IMR-90 (cell line): Measurements from ENCODE around the gene CHN2. TPM values are rescaled to one million over a fixed set of nuclear protein-coding genes. Genes with fewer than 3 reads are reported as not detected.

Experiments used
- ATAC-seq: fragments of 200-7000 bp; cut with Tn5 transposase; 2 replicates; pipeline ENCODE4 v1.9.1; 2020; ENCODE audit warnings: low read depth, mild to moderate bottlenecking, moderate library complexity
- BruUV-seq: library from RNA; stranded (reverse); fragments of 400-500 nt; replicated peaks from 2 replicates; lab custom pipeline; 2021; lab: Mats Ljungman, UMichigan
- CTCF ChIA-PET: fragments of 300-600 bp; formaldehyde crosslinking; extraction: SDS; loops from one replicate; lab custom pipeline; 2021; ENCODE audit warnings: antibody characterized with exemption; lab: Yijun Ruan, JAX
- POLR2A ChIA-PET: fragments of 300-600 bp; sonication (Branson Sonifier 250); formaldehyde crosslinking; loops from one replicate; lab custom pipeline; 2022; ENCODE audit warnings: antibody characterized with exemption; ENCODE audit not compliant: unreplicated experiment; lab: Charles Lee
- DNase-seq: peaks from one replicate; pipeline ENCODE4 v3.0.0; 2013
- H2AFZ ChIP-seq: replicated peaks from 2 replicates; pipeline ENCODE3; 2013; ENCODE audit warnings: low read length, mild to moderate bottlenecking; ENCODE audit not compliant: poor library complexity
- H2AK5ac ChIP-seq: 2 replicates; pipeline ENCODE4 v1.6.1; 2013; ENCODE audit warnings: low read depth, low read length, inconsistent platforms
- H2AK9ac ChIP-seq: replicated peaks from 2 replicates; pipeline ENCODE3; 2013; ENCODE audit warnings: mild to moderate bottlenecking, low read depth, low read length, moderate library complexity; ENCODE audit not compliant: poor library complexity
- H2BK120ac ChIP-seq: 2 replicates; pipeline ENCODE4 v1.6.1; 2013; ENCODE audit warnings: low read depth, low read length, inconsistent platforms
- H2BK15ac ChIP-seq: 3 replicates; pipeline ENCODE4 v1.6.1; 2013; ENCODE audit warnings: low read depth, low read length, inconsistent platforms
- H2BK20ac ChIP-seq: 2 replicates; pipeline ENCODE4 v1.6.1; 2013; ENCODE audit warnings: low read depth, mild to moderate bottlenecking, inconsistent platforms, low read length, moderate library complexity
- H2BK5ac ChIP-seq: 2 replicates; pipeline ENCODE4 v1.6.1; 2013; ENCODE audit warnings: mild to moderate bottlenecking, low read depth, low read length, inconsistent platforms; ENCODE audit not compliant: poor library complexity, severe bottlenecking
- H3K14ac ChIP-seq: replicated peaks from 2 replicates; pipeline ENCODE4 v1.6.1; 2013; ENCODE audit warnings: low read depth, low read length, inconsistent platforms
- H3K18ac ChIP-seq: 2 replicates; pipeline ENCODE4 v1.6.1; 2013; ENCODE audit warnings: low read depth, low read length, control low read depth
- H3K23ac ChIP-seq: 2 replicates; pipeline ENCODE4 v1.6.1; 2013; ENCODE audit warnings: low read depth, low read length, inconsistent platforms
- H3K27ac ChIP-seq: 2 replicates; pipeline ENCODE4 v1.5.1; 2013; ENCODE audit warnings: mild to moderate bottlenecking, control low read depth, low read length; ENCODE audit not compliant: insufficient read depth
- H3K27me3 ChIP-seq: 2 replicates; pipeline ENCODE4 v1.6.1; 2013; ENCODE audit warnings: low read length; ENCODE audit not compliant: control insufficient read depth, insufficient read depth
- H3K36me3 ChIP-seq: 2 replicates; pipeline ENCODE4 v1.6.1; 2013; ENCODE audit warnings: low read length, mixed read lengths; ENCODE audit not compliant: control insufficient read depth, insufficient read depth
- H3K4ac ChIP-seq: 2 replicates; pipeline ENCODE4 v1.6.1; 2013; ENCODE audit warnings: low read depth, low read length, inconsistent platforms
- H3K4me1 ChIP-seq: 2 replicates; pipeline ENCODE4 v1.6.1; 2013; ENCODE audit warnings: low read length, mixed read lengths; ENCODE audit not compliant: control insufficient read depth, insufficient read depth
- H3K4me2 ChIP-seq: 2 replicates; pipeline ENCODE4 v1.6.1; 2013; ENCODE audit warnings: low read depth, mild to moderate bottlenecking, control low read depth, low read length, moderate library complexity
- H3K4me3 ChIP-seq: 2 replicates; pipeline ENCODE4 v1.5.1; 2013; ENCODE audit warnings: low read depth, mild to moderate bottlenecking, control low read depth, low read length, moderate library complexity; ENCODE audit not compliant: insufficient read depth
- H3K56ac ChIP-seq: 2 replicates; pipeline ENCODE4 v1.6.1; 2013; ENCODE audit warnings: low read length, inconsistent platforms; ENCODE audit not compliant: insufficient read depth; ENCODE audit errors: extremely low read depth
- H3K79me1 ChIP-seq, 2 experiments: 2 replicates each; pipeline ENCODE4 v1.6.1; 2013; ENCODE audit warnings: low read length in 2 of 2, inconsistent platforms in 1 of 2, low read depth in 1 of 2
- H3K9ac ChIP-seq: 2 replicates; pipeline ENCODE4 v1.6.1; 2013; ENCODE audit warnings: low read depth, low read length, control low read depth
- H3K9me1 ChIP-seq: 2 replicates; pipeline ENCODE4 v1.6.1; 2013; ENCODE audit warnings: low read length, inconsistent platforms; ENCODE audit not compliant: insufficient read depth
- H3K9me3 ChIP-seq: 2 replicates; pipeline ENCODE4 v1.6.1; 2013; ENCODE audit warnings: low read length; ENCODE audit not compliant: control insufficient read depth, insufficient read depth
- H4K20me1 ChIP-seq: 2 replicates; pipeline ENCODE4 v1.6.1; 2013; ENCODE audit warnings: low read length, inconsistent platforms; ENCODE audit not compliant: insufficient read depth
- H4K5ac ChIP-seq: 2 replicates; pipeline ENCODE4 v1.6.1; 2013; ENCODE audit warnings: mild to moderate bottlenecking, low read depth, low read length, control low read depth
- H4K8ac ChIP-seq, 2 experiments: 2 replicates each; pipeline ENCODE4 v1.6.1; 2013; ENCODE audit warnings: low read depth in 2 of 2, low read length in 2 of 2, control low read depth in 1 of 2, inconsistent platforms in 1 of 2
- H4K91ac ChIP-seq: 2 replicates; pipeline ENCODE4 v1.6.1; 2013; ENCODE audit warnings: low read depth, low read length, inconsistent platforms; ENCODE audit not compliant: insufficient read depth
- MXI1 ChIP-seq: IDR thresholded peaks from 2 replicates; pipeline ENCODE4 v1.6.1; 2012; ENCODE audit warnings: low read depth, mild to moderate bottlenecking, low read length, moderate library complexity, borderline replicate concordance
- NFE2L2 ChIP-seq: fragments of 150-350 bp; IDR thresholded peaks from 2 replicates; pipeline ENCODE4 v1.6.1; 2016; ENCODE audit warnings: low read depth, mild to moderate bottlenecking, low read length
- POLR2A ChIP-seq: IDR thresholded peaks from 2 replicates; pipeline ENCODE4 v1.6.1; 2012; ENCODE audit warnings: mild to moderate bottlenecking, low read depth, low read length
- RAD21 ChIP-seq: IDR thresholded peaks from 2 replicates; pipeline ENCODE4 v1.6.1; 2012; ENCODE audit warnings: low read length, improper control_type of control experiment
- RCOR1 ChIP-seq: IDR thresholded peaks from 2 replicates; pipeline ENCODE4 v1.6.1; 2012; ENCODE audit warnings: mild to moderate bottlenecking, low read length, improper control_type of control experiment; ENCODE audit not compliant: insufficient replicate concordance
- WGBS, 2 experiments: methylation state at CpG; one replicate each; pipeline versions ENCODE4 v1.1.5 to v1.1.7; 2013; ENCODE audit warnings: missing lambda C conversion rate in 2 of 2; ENCODE audit not compliant: insufficient read length in 1 of 2; ENCODE audit errors: extremely low coverage in 2 of 2; 5-methylcytosine and 5-hydroxymethylcytosine counted together
- dilution Hi-C: fragments of 300-500 bp; cut with HindIII; formaldehyde crosslinking; loops from one replicate; pipeline ENCODE4 v1.14.3; 2018; ENCODE audit warnings: low sequenced_read_pairs; ENCODE audit not compliant: unreplicated experiment
- in situ Hi-C: fragments of 300-500 bp; cut with MboI; formaldehyde crosslinking; loops from 3 replicates; pipeline ENCODE4 v1.14.3; 2019; ENCODE audit warnings: low sequenced_read_pairs, inconsistent platforms, mixed read lengths
- intact Hi-C: fragments of 100-400 bp; cut with micrococcal nuclease; formaldehyde crosslinking; loops from 2 replicates; pipeline ENCODE4 v1.10.0; 2022
- polyA plus RNA-seq, 3 experiments: library from polyadenylated mRNA; depleted of rRNA; stranded (reverse); fragments of >200 nt; gene quantifications; 2 replicates each; pipeline ENCODE4 v1.2.3, GENCODE V29; 2012; ENCODE audit warnings: low replicate concordance in 1 of 3
- total RNA-seq: library from RNA; depleted of rRNA; stranded (reverse); fragments of >200 nt; gene quantifications from 2 replicates; pipeline ENCODE4 v1.2.3, GENCODE V29; 2012
- TF ChIP-seq, protein P1 (sequence below): fragments of 150-350 bp; IDR thresholded peaks from 2 replicates; pipeline ENCODE4 v1.6.1; 2016; ENCODE audit warnings: low read depth, mild to moderate bottlenecking, low read length, moderate library complexity, borderline replicate concordance

CHN2 gene
- total and polyA plus RNA-seq, 2 of the 4 experiments (the other 2 are of a cell fraction) = not detected

- TF ChIP-seq NFE2L2 = no peak
- TF ChIP-seq POLR2A = no peak
- TF ChIP-seq, protein P1, sequence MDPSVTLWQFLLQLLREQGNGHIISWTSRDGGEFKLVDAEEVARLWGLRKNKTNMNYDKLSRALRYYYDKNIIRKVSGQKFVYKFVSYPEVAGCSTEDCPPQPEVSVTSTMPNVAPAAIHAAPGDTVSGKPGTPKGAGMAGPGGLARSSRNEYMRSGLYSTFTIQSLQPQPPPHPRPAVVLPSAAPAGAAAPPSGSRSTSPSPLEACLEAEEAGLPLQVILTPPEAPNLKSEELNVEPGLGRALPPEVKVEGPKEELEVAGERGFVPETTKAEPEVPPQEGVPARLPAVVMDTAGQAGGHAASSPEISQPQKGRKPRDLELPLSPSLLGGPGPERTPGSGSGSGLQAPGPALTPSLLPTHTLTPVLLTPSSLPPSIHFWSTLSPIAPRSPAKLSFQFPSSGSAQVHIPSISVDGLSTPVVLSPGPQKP = no peak
- no peak for TF ChIP-seq RAD21
- TF ChIP-seq RCOR1 = no peak
- TF ChIP-seq MXI1 = no peak
- Histone ChIP-seq H2BK120ac (no peak overlapping the region), H3K4me3 (no peak overlapping the region), H3K27ac (no peak overlapping the region), H3K18ac (no peak overlapping the region), H4K91ac (no peak overlapping the region), H4K8ac (no peak overlapping the region), H3K56ac (no peak overlapping the region), H3K9me1 (no peaks in the 10 kb centered on the region), H3K9ac (no peak overlapping the region), H3K9me3 (no peaks in the 10 kb centered on the region), H3K79me1 (no peaks in the 10 kb centered on the region), H4K5ac (no peak overlapping the region), H3K36me3 (no peaks in the 10 kb centered on the region), H4K20me1 (no peaks in the 10 kb centered on the region), H3K4me2 (no peak overlapping the region), H2AFZ (no peak overlapping the region), H2BK15ac (no peak overlapping the region), H3K27me3 (no peaks in the 10 kb centered on the region), H2AK5ac (no peak overlapping the region), H2AK9ac (no peak overlapping the region), H3K23ac (no peak overlapping the region), H2BK20ac (no peak overlapping the region), H3K4ac (no peak overlapping the region), H2BK5ac (no peak overlapping the region), H3K14ac (no peak overlapping the region), H3K4me1 (no peaks in the 10 kb centered on the region)
- no TSS peak for BruUV-seq
- in situ Hi-C loops (no loop called here), intact Hi-C loops (no loop called here), dilution Hi-C loops (no loop called here)
- ChIA-PET CTCF (no interaction called here), POLR2A (no interaction called here)
- no CpG with 5 or more reads among the region's 1 CpG for WGBS, 2 experiments
- DNase-seq = no peak
- no peak for ATAC-seq
Measured at GRCh38 chr7:29253225-29253624, 58.6 kb downstream of the CHN2 start.
